HTERT RPE-1 (cell line): ENCODE results near the gene KIAA1217.

Experiments
- in situ Hi-C: fragments of 300-500 bp; cut with MboI; formaldehyde crosslinking; loops from 4 replicates; pipeline ENCODE4 v1.14.3; 2020; ENCODE audit warnings: low sequenced_read_pairs

The KIAA1217 gene

GRCh38 chr10:24488631-24489030, 279.7 kb downstream of the KIAA1217 start:
- in situ Hi-C loops, result no loop called here

GRCh38 chr10:24493165-24493564, 284.2 kb downstream of the KIAA1217 start:
- in situ Hi-C loops, result no loop called here

GRCh38 chr10:24494236-24494635, 285.3 kb downstream of the KIAA1217 start:
- in situ Hi-C loops, result no loop called here

- in situ Hi-C loops, result no loop called here
Observed at GRCh38 chr10:24494777-24495176, 285.8 kb downstream of the KIAA1217 start.

GRCh38 chr10:24495666-24496460, 286.9 kb downstream of the KIAA1217 start:
- in situ Hi-C loops, result no loop called here

GRCh38 chr10:24496906-24497305, 288.0 kb downstream of the KIAA1217 start:
- in situ Hi-C loops, result no loop called here

GRCh38 chr10:24501056-24501711, 292.2 kb downstream of the KIAA1217 start:
- in situ Hi-C loops, result no loop called here

- in situ Hi-C loops, result no loop called here
Observed at GRCh38 chr10:24502006-24502405, 293.1 kb downstream of the KIAA1217 start.

- in situ Hi-C loops, result no loop called here
Observed at GRCh38 chr10:24502801-24503460, 294.0 kb downstream of the KIAA1217 start.

GRCh38 chr10:24503461-24504320, 294.8 kb downstream of the KIAA1217 start:
- in situ Hi-C loops, result no loop called here

GRCh38 chr10:24505759-24506158, 296.8 kb downstream of the KIAA1217 start:
- in situ Hi-C loops, result no loop called here

GRCh38 chr10:24513155-24513554, 304.2 kb downstream of the KIAA1217 start:
- in situ Hi-C loops, result no loop called here

- in situ Hi-C loops, result no loop called here
Observed at GRCh38 chr10:24515481-24515880, 306.5 kb downstream of the KIAA1217 start.

- in situ Hi-C loops, result no loop called here
Observed at GRCh38 chr10:24518411-24518810, 309.5 kb downstream of the KIAA1217 start.

- in situ Hi-C loops, result no loop called here
Observed at GRCh38 chr10:24518981-24519597, 310.2 kb downstream of the KIAA1217 start.

GRCh38 chr10:24519950-24520349, 311.0 kb downstream of the KIAA1217 start:
- in situ Hi-C loops, result no loop called here

GRCh38 chr10:24524314-24524713, 315.4 kb downstream of the KIAA1217 start:
- in situ Hi-C loops, result no loop called here

- in situ Hi-C loops, result no loop called here
Observed at GRCh38 chr10:24526085-24526649, 317.2 kb downstream of the KIAA1217 start.

- in situ Hi-C loops, result no loop called here
Observed at GRCh38 chr10:24528946-24529345, 320.0 kb downstream of the KIAA1217 start.

- in situ Hi-C loops, result no loop called here
Observed at GRCh38 chr10:24531439-24531838, 322.5 kb downstream of the KIAA1217 start.
